CD4-positive, alpha-beta T cell (primary cell): ENCODE data around the gene RASAL2. TPM values are rescaled to one million over a fixed set of nuclear protein-coding genes. Genes with fewer than 3 reads are reported as not detected.

Experiments
- ATAC-seq: fragments of 200-7000 bp; cut with Tn5 transposase; one replicate; pipeline ENCODE4 v1.10.0; 2022; ENCODE audit warnings: mild to moderate bottlenecking; ENCODE audit not compliant: poor library complexity
- CTCF ChIA-PET: fragments of 350-600 bp; sonication (Branson Sonifier 250); formaldehyde crosslinking; loops from one replicate; lab custom pipeline; 2021; ENCODE audit warnings: antibody characterized with exemption, inconsistent platforms; lab: Charles Lee
- POLR2A ChIA-PET: fragments of 350-600 bp; sonication (Branson Sonifier 250); formaldehyde crosslinking; loops from one replicate; lab custom pipeline; 2021; ENCODE audit warnings: antibody characterized with exemption, inconsistent platforms; lab: Charles Lee
- DNase-seq, 14 experiments: peaks; one replicate each; pipeline ENCODE4 v3.0.0-alpha.2; 2013 to 2020; ENCODE audit warnings: mixed read lengths in 2 of 14
- H3K27ac ChIP-seq, 2 donors: one replicate each; pipeline versions ENCODE4 v1.5.1 to v1.7.0; 2013; ENCODE audit warnings: low read length in 2 of 2, low read depth in 1 of 2, mild to moderate bottlenecking in 1 of 2
- H3K27me3 ChIP-seq, 2 experiments: 1 replicate in 1 of 2; 2 replicates in 1 of 2; pipeline versions ENCODE4 v1.6.1 to v1.7.0; 2013; ENCODE audit warnings: low read length in 2 of 2, control low read depth in 1 of 2, mild to moderate bottlenecking in 1 of 2, moderate library complexity in 1 of 2; ENCODE audit not compliant: insufficient read depth in 2 of 2, control insufficient read depth in 1 of 2
- H3K36me3 ChIP-seq: one replicate; pipeline ENCODE4 v1.6.1; 2013; ENCODE audit warnings: low read length, control low read depth; ENCODE audit not compliant: insufficient read depth
- H3K4me1 ChIP-seq: one replicate; pipeline ENCODE4 v1.6.1; 2013; ENCODE audit warnings: low read length, control low read depth; ENCODE audit not compliant: insufficient read depth
- H3K4me3 ChIP-seq: one replicate; pipeline ENCODE4 v1.5.1; 2013; ENCODE audit warnings: mild to moderate bottlenecking, low read length, moderate library complexity
- H3K9me3 ChIP-seq, 2 experiments: 1 replicate in 1 of 2; 2 replicates in 1 of 2; pipeline versions ENCODE4 v1.6.1 to v1.7.0; 2013; ENCODE audit warnings: low read length in 2 of 2, mild to moderate bottlenecking in 2 of 2, control low read depth in 1 of 2, moderate library complexity in 1 of 2; ENCODE audit not compliant: control insufficient read depth in 1 of 2, insufficient read depth in 1 of 2
- H3K27ac Mint-ChIP-seq: one replicate; pipeline ENCODE4 v1.8.0; 2020; ENCODE audit warnings: mixed read lengths
- H3K27me3 Mint-ChIP-seq: one replicate; pipeline ENCODE4 v1.8.0; 2021; ENCODE audit warnings: mixed read lengths
- H3K36me3 Mint-ChIP-seq: one replicate; pipeline ENCODE4 v1.8.0; 2021; ENCODE audit warnings: low read depth, mixed read lengths
- H3K4me1 Mint-ChIP-seq: one replicate; pipeline ENCODE4 v1.8.0; 2021; ENCODE audit warnings: low read depth, mixed read lengths
- H3K4me3 Mint-ChIP-seq: one replicate; pipeline ENCODE4 v1.8.0; 2020; ENCODE audit warnings: mild to moderate bottlenecking, mixed read lengths
- H3K9me3 Mint-ChIP-seq: one replicate; pipeline ENCODE4 v1.8.0; 2020; ENCODE audit warnings: mixed read lengths
- intact Hi-C, 2 experiments: fragments of 100-400 bp; cut with DNase I in 1 of 2; cut with micrococcal nuclease in 1 of 2; formaldehyde crosslinking; loops; one replicate each; pipeline versions ENCODE4 v1.15.1 to v1.9.0; 2023 to 2025; cut with DNase I, micrococcal nuclease
- total RNA-seq, 174 experiments: library from RNA in 2 of 174; stranded (reverse) in 2 of 174; gene quantifications; one replicate each; pipeline ENCODE4 v1.2.3 and lab custom pipeline; 2021 to 2026
- TF ChIP-seq, protein P1 (sequence below): fragments of 200-600 bp; IDR thresholded peaks from one replicate; pipeline ENCODE4 v1.8.0; 2022; ENCODE audit warnings: antibody characterized with exemption, mild to moderate bottlenecking

The RASAL2 gene
- total RNA-seq, 2 experiments from 2014 or later = 0.03 TPM; not detected in 1

DNA sequence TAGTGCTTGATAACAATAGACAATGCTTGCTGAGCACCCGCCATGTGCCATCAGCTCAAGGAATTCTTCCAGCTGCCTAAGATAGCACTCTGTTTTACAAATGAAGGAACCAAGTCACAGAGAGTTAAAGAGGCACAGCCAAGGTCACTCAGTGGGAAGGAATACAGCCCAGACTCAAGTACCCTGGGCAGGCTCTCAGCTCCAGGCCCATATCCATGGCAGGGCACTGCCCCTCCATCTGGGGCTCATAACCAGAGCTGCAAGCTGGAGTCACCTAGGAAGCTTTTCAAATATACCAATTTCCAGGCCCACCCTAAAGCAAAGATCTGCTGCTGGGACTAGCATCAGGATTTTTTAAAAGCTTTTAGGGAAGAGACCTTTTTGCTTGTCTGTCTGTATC, 401.3 kb downstream of the RASAL2 start:
- H3K4me3 ChIP-seq = no peak overlapping the region
- no peak for ATAC-seq
- no peaks in the 10 kb centered on the region for H3K27me3 ChIP-seq
- TF ChIP-seq, protein P1, sequence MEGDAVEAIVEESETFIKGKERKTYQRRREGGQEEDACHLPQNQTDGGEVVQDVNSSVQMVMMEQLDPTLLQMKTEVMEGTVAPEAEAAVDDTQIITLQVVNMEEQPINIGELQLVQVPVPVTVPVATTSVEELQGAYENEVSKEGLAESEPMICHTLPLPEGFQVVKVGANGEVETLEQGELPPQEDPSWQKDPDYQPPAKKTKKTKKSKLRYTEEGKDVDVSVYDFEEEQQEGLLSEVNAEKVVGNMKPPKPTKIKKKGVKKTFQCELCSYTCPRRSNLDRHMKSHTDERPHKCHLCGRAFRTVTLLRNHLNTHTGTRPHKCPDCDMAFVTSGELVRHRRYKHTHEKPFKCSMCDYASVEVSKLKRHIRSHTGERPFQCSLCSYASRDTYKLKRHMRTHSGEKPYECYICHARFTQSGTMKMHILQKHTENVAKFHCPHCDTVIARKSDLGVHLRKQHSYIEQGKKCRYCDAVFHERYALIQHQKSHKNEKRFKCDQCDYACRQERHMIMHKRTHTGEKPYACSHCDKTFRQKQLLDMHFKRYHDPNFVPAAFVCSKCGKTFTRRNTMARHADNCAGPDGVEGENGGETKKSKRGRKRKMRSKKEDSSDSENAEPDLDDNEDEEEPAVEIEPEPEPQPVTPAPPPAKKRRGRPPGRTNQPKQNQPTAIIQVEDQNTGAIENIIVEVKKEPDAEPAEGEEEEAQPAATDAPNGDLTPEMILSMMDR = no peak
- ChIA-PET POLR2A (no interaction called here), CTCF (no interaction called here)
- H3K4me1 Mint-ChIP-seq = no peaks in the 10 kb centered on the region
- H3K4me3 Mint-ChIP-seq = no peak overlapping the region
- H3K9me3 Mint-ChIP-seq = no peaks in the 10 kb centered on the region
- H3K27me3 Mint-ChIP-seq = no peaks in the 10 kb centered on the region
- H3K9me3 ChIP-seq = no peaks in the 10 kb centered on the region
- no peak overlapping the region for H3K27ac Mint-ChIP-seq
- no peaks in the 10 kb centered on the region for H3K36me3 Mint-ChIP-seq
- no peak for DNase-seq
- intact Hi-C loops = no loop called here
- no peaks in the 10 kb centered on the region for H3K36me3 ChIP-seq
- H3K27ac ChIP-seq = no peak overlapping the region
- H3K4me1 ChIP-seq = no peaks in the 10 kb centered on the region

DNA sequence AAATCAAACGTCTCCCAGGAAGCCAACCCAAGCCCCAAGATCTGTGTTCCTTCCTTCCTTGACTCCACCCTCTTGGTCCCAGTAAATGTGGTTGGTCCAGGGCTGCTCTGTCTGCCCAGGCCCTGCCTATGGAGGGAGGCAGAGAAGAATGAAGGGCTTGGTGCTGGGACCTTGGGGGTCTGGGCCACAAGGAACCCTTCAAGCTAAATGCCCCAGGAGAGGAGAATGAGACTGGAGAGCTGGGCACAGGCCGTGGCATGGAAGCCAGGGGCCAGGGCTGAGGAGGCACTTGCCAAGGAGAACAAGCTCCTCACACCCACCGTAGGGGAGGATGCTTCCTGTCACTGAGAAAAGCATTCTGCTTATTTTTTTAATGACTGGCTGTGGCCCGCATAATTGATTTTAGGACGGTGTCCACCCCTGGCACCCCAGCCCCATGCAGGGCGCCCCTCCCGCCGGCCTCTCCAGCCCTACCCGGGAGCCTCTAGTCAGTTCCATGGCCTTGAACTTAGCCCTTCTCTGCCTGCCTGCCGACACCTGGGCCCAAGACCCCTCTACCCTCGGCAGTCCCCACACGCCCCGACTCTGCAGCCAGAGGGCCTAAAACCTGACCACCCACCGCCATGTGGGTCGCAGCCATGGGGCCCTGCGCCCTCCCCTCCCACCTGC, 402.0 kb downstream of the RASAL2 start:
- Mint-ChIP-seq H3K4me1 (no peaks in the 10 kb centered on the region), H3K9me3 (no peaks in the 10 kb centered on the region), H3K4me3 (no peak overlapping the region), H3K27ac (no peak overlapping the region), H3K27me3 (no peaks in the 10 kb centered on the region), H3K36me3 (no peaks in the 10 kb centered on the region)
- intact Hi-C loops = no loop called here
- Histone ChIP-seq H3K4me3 (no peak overlapping the region), H3K9me3 (no peaks in the 10 kb centered on the region), H3K4me1 (no peaks in the 10 kb centered on the region), H3K27me3 (no peaks in the 10 kb centered on the region), H3K27ac (no peak overlapping the region), H3K36me3 (no peaks in the 10 kb centered on the region)
- no peak for DNase-seq
- TF ChIP-seq, protein P1 = no peak
- CTCF ChIA-PET = no interaction called here
- POLR2A ChIA-PET = no interaction called here
- ATAC-seq = no peak

DNA sequence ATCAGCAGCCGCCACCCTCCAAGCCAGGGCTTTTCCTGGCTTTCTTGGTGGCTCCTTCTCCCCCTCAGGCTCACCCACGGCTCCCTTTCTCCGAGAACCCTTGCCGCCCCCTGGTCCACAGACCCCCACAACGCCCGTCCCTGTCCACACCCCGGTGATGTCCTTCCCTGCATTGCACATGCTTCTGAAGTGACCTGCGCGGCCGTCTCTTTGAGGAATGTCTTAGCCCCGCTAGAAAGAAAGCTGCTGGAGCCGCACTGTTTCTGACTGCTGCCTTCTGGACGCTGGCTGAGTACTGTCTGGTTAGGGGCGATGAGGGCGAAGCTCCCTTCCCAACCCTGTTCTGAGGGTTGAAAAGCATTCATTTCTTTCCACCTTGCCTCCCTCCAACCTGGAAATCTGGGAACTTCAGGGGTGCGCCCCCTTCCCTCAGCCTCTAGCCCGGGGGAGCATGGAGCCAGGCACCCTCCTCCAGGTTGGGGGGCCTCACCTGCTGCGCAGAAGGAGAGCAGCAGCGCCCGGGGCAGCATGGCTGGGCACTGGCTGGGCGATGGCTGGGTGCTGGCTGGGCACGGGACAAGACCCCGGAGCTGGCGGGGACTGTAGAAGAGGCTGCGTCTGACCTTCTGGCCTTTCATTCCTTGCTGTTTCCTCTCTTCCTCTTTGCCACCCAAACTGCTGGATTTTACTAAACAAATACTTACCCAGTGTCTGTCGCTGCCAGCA, 402.7 kb downstream of the RASAL2 start, which contains the start of gene CLEC20A:
CLEC20A (minus strand) TSS at position 555 of the 726 bp plus-strand sequence; CDS start at position 530, 25 bp downstream.
- Mint-ChIP-seq H3K4me3 (no peak within 1 kb of the TSS), H3K4me1 (no peaks in the 10 kb centered on the region), H3K27me3 (no peaks in the 10 kb centered on the region), H3K27ac (no peak within 1 kb of the TSS), H3K36me3 (no peaks in the 10 kb centered on the region), H3K9me3 (no peaks in the 10 kb centered on the region)
- Histone ChIP-seq H3K9me3 (no peaks in the 10 kb centered on the region), H3K4me1 (no peaks in the 10 kb centered on the region), H3K27me3 (no peaks in the 10 kb centered on the region), H3K27ac (no peak within 1 kb of the TSS), H3K4me3 (no peak within 1 kb of the TSS), H3K36me3 (no peaks in the 10 kb centered on the region)
- TF ChIP-seq, protein P1 = no peak
- intact Hi-C loops = no loop called here
- POLR2A ChIA-PET = no interaction called here
- CTCF ChIA-PET = no interaction called here
- ATAC-seq (no peak), DNase-seq (no peak)
